SK-N-MC (cell line): ENCODE measurements around the gene MTF1.

Experiments used
- EZH2 ChIP-seq: fragments of 200-600 bp; sonication (generic); IDR thresholded peaks from one replicate; pipeline ENCODE4 v1.6.1; 2017; ENCODE audit warnings: antibody characterized with exemption
- FOXP2 ChIP-seq: optimal IDR thresholded peaks from 2 replicates; pipeline ENCODE3; 2011; ENCODE audit warnings: mild to moderate bottlenecking, moderate library complexity; ENCODE audit not compliant: insufficient read depth; ENCODE audit errors: extremely low read length, control extremely low read depth
- POLR2AphosphoS5 ChIP-seq: IDR thresholded peaks from 2 replicates; pipeline ENCODE4 v1.6.1; 2012; ENCODE audit warnings: mild to moderate bottlenecking, low read depth, low read length, borderline replicate concordance

DNA sequence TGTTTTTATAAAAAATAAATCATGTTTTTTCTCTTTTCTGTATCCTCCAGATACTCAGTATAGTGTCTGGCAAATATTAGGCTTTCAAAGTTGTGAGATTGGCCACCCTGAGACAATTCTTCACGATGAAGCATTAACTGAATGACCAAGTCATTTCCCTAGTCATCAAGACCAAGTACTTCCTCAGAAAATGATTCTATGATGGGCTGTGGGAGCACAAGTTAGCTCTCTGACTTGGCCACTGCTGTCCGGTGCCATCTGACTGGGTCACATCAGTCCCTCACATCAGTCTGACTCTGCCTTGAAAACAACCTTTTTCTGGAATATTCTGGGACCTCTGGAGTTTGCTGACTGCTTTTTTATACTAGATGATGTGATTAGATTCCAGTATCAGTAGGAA lies 37.9 kb downstream of the MTF1 start:
- no peak for TF ChIP-seq POLR2AphosphoS5
- TF ChIP-seq EZH2: no peak
- TF ChIP-seq FOXP2: no peak
